Stimulated activated CD8-positive, alpha-beta memory T cell treated with anti-CD3 and anti-CD28 coated beads, Interleukin-12 subunit alpha, Interleukin-12 subunit beta, amount 100 ng/mL, for 4 hours (primary cell): Measurements from ENCODE around the gene DACT2.
"Not testable (repeated sequence)": the region's sequence is repeated elsewhere in the genome, so short reads cannot be mapped to it uniquely, and the experiment has no call there.

Experiments
- DNase-seq: peaks from one replicate; pipeline ENCODE4 v3.0.0-alpha.2; 2020; ENCODE audit warnings: low read depth

The DACT2 gene

GRCh38 chr6:168281314-168281713, 38.3 kb downstream of the DACT2 start:
- not testable (repeated sequence) for DNase-seq

- no peak for DNase-seq
These were observed 38.7 kb downstream of the DACT2 start for GRCh38 chr6:168280899-168281245.

DNA sequence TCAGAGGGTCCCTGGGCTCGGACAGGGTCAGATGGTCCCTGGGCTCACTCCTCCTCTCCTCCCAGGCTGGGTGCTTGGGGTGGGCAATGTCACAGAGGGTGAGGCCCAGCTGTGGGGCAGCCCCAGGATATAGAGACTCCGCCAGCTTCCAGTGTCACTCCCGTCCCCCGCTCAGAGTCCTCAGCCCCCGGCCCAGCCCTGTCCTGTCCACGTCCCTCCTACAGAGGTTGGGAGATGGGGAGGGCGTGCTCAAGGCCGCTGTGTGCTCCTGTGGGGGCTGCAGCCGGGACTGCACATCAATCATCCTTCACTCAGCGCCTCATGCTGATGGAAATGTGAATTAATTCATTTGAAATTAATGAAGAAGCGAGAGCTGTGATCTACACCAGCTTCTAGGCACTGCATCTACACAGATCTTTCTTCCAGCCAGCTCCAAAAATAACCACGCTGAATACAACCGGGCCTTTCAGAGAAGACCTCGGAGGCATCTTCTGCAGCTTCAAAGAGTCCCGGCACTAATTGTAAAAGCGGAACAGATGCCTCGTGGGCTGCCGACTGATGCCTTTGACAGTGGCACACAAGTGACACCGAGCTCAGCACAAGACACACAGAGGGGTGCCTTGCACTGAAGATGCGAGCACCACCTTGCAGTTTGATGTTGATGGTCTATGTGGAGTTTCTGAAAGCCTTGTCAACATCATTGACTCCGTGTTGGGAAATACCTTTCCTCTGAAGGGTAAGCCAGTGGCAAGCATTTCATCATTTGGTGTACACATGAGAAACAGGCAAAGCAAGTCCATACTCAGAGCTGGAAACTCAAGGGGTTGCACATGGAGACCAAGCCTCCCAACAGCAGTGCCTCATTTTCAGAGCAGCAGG, 39.3 kb downstream of the DACT2 start:
- no peak for DNase-seq

DNA sequence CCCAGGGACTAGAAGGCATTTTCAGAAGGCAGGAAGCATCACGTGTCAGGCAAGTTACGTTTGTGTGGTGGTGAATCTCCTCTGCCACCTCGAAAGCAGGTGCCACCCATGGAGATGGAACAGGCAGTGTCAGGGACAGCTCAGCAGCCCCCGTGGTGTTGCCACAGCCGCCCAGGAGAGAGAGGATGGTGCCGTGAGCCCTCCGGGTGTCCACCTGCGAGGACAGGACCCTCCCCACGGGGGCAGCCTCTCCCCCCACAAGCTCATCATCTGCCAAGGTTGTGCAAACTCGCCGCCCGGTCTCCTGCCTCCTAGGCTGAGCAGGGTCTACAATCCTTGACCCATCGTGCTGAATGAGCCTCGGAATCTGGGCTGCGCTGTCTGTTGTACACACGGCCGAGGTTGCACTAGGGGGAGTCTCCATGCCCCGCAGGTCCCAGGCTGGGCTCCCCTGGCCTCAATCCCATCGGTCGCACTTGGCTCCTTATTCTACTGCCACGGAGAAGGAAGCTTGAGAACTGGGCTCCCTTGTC, 40.1 kb downstream of the DACT2 start:
- no peak for DNase-seq

DNA sequence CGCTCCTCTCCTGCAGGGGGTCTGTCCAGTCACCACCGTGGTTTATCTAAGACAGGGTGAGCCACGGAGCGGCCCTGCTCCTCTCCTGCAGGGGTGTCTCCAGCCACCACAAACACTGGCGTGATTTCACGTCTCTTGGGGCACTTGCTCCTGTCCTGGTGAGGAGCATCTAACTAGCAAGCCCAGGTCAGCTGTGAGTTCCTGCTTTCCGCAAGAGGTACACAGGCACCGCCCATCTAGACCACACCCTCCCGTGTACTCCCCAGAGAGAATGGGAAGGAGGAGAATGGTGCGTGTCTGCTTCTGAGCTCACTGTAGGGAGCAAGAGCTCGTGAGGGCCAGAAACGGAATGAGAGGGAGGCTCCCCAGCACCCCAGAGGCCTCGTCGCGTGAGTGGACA, 40.7 kb downstream of the DACT2 start:
- DNase-seq: no peak

DNA sequence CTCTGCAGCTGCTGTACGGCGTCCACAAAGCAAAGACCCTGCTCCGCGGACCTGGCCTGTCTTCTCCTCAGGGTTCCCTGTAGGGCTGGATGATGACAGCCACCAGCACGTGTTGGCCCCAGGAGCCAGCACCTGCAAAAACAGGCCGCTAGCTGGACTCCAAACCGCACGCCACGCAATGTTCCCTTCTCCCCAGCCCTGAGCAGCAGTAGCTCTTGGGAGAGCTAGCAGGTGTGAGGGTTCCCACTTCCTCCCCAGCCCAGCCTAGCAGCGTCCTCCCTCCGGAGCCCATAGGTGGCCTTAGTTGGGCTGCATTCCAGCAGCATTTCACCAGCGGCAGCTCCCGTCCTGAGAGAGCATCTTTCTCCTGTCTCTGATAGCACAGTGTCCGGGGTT, 42.3 kb downstream of the DACT2 start:
- DNase-seq: no peak

DNA sequence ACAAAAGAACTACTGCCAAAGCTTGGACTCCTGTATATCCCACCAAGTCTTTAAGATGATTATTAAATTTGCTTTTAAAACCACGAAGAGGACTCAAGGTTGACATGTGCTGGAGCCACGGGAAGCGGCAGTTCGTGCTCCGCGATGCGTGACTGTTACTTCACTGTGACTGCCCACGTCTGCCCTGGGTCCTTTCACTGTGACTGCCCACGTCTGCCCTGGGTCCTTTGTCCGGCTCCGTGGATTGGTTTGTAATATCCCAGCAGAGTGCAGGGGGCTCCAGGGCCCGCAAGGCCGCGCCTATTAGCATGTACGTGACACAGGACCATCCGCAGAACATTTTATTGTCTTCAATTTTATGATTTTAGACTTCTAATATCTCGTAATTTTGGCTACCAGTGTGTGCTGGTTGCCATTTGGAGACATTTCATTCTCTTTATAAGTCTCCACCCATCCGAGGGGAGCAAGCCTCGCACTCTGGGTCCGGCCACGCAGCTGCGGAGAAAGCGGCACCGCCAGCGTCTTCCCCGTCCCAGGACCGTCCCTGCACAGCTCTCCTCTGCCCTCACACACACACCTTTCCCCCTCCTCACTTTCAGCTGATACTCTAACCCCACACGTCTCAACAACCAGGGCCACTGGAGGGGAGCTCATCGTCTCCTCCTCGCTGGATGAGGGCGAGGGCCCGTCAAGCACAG, 42.9 kb downstream of the DACT2 start:
- no peak for DNase-seq

- DNase-seq: no peak
These were observed 44.4 kb downstream of the DACT2 start for GRCh38 chr6:168275168-168275567.

- no peak for DNase-seq
These were observed 45.3 kb downstream of the DACT2 start for GRCh38 chr6:168274037-168274952.

- no peak for DNase-seq
These were observed 46.0 kb downstream of the DACT2 start for GRCh38 chr6:168273441-168274036.

- DNase-seq: no peak
These were observed 46.9 kb downstream of the DACT2 start for GRCh38 chr6:168272415-168273325.

DNA sequence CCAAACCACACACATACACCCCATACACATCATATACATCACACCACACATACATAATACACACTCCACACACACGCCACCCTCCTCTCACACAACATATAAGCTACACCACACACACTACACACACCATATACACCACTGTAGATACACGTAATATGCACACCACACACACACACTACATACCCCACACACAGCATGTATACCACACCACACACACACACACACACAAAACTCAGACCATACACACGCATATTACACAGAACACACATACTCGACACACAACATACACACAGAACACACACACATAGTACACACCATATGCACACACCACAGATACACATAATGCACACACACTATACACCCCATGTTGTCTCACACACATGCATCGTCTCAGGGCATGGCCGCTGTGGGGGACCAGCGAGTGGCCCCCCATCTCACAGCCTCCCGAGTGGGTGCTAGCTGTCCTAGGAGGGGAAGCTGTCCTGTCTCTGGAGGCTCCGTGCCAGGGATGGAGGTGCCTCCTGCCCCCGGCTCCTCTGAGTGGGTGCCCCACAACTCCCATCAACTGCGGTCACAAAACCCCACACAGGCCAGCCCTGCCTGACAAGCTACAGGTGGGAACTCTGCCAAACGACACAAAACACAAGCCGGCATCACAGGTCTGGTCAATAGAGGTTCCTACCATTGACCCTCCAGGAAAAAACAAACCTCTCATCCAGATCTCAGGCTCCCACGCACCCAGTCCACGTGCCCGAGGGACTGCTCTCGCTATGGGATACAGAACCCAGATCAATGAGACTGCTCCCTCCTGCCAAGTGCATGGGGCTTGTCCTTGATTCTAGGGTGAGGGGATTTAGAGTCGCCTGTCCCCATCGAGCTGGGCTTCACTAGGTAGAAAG, 49.1 kb downstream of the DACT2 start:
- DNase-seq: no peak

GRCh38 chr6:168269455-168270243, 49.9 kb downstream of the DACT2 start:
- no peak for DNase-seq

- no peak for DNase-seq
These were observed 50.8 kb downstream of the DACT2 start for GRCh38 chr6:168268755-168269154.

GRCh38 chr6:168267779-168268178, 51.8 kb downstream of the DACT2 start:
- DNase-seq: not testable (repeated sequence)

DNA sequence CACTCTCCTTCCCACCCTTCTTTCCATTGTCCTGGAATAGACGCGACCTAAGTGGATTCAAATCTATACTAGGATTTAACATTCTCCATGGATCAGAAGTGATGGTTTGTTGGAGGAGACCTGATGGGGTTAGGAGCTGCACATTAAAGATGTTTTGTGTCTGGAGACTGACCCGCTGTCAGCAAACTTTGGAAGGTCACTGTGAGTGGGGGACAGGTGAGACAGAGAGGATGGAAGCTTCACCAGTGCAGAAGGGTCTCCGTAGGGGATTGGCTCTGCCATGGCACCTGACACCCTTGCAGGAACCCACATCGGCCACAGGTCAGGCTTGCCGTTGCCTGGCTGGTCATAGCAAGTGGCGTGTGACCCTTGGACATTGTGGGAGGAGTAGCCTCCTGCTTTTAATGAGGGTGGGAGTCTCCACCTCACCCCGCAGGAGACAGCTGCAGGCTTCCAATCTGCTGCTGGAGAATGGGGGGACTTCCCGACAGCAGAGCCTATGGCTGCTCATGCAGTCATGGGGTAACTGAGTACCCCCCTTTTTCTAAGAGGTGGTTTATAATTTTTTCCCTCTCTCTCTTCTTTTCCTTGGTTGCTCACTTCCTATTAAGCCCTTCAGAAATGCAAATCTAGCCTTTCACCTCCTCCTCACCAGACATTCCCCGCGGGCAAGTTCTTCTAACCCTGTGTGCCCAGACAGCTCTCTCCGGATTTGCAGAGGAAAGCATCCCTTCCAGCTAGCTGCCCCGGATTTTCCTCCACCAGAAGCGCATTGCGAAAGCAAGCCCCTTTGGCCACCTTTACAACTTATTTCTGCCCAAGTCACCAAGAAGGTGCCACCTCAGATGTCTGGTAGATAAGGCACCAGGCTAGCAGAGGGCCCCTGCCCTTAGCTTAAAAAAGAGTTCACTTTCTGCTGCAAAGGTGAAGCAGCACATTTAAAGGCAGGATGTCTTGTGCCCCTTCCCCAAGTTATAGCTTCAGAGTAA, 53.5 kb downstream of the DACT2 start:
- DNase-seq: no peak

DNA sequence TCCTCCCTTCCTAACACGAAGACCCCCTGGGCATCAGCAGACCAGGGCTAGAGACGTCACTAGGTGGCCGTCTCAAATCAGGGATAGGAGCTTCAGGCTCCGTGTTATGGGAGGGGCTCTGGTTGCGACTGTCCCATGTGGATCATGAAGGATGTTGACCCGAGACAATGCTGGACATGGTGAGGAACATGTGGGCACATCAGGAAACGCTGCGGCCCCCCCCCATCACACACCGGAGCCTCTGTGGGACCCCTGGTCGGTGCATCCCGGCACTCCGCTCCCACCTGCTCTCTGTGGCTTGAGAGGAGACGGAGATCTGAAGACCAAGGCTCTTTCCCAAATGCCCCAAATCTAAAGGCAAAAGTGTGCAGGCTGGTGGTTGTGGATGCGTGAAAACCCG, 54.2 kb downstream of the DACT2 start:
- DNase-seq: no peak
